Keratinocyte (primary cell): ENCODE results near the gene POU5F2. TPM values are rescaled to one million over a fixed set of nuclear protein-coding genes. Genes with fewer than 3 reads are reported as not detected.

ENCODE experiments used
- DNase-seq: peaks from one replicate; pipeline ENCODE4 v3.0.0-alpha.2; 2011; ENCODE audit warnings: low read depth, missing footprints, low spot score
- FAIRE-seq: peaks from 2 replicates; lab custom pipeline; 2011; peaks lifted over from hg19 to GRCh38; lab: Jason Lieb, UNC
- H2AFZ ChIP-seq: 2 replicates; pipeline ENCODE4 v1.6.0; 2012; ENCODE audit warnings: low read length, control low read depth, inconsistent platforms; ENCODE audit not compliant: control insufficient read depth
- H3K27ac ChIP-seq: 2 replicates; pipeline ENCODE4 v1.5.1; 2011; ENCODE audit warnings: low read length; ENCODE audit not compliant: control insufficient read depth, insufficient read depth
- H3K27me3 ChIP-seq: 3 replicates; pipeline ENCODE4 v1.6.0; 2011; ENCODE audit warnings: low read length; ENCODE audit not compliant: control insufficient read depth, insufficient read depth; ENCODE audit errors: extremely low read depth
- H3K36me3 ChIP-seq, 2 experiments: 2 replicates in 1 of 2; 3 replicates in 1 of 2; pipeline ENCODE4 v1.5.1; 2011; ENCODE audit warnings: low read length in 2 of 2, mild to moderate bottlenecking in 1 of 2; ENCODE audit not compliant: control insufficient read depth in 2 of 2, insufficient read depth in 2 of 2; ENCODE audit errors: extremely low read depth in 1 of 2
- H3K4me1 ChIP-seq: 3 replicates; pipeline ENCODE4 v1.5.1; 2011; ENCODE audit warnings: low read length; ENCODE audit not compliant: control insufficient read depth, insufficient read depth; ENCODE audit errors: extremely low read depth
- H3K4me2 ChIP-seq: 3 replicates; pipeline ENCODE4 v1.6.0; 2011; ENCODE audit warnings: low read depth, low read length; ENCODE audit not compliant: control insufficient read depth, insufficient read depth; ENCODE audit errors: extremely low read depth
- H3K4me3 ChIP-seq, 3 experiments: fragments of 200-600 bp in 1 of 3; sonication (generic) in 1 of 3; 2 replicates in 2 of 3; 3 replicates in 1 of 3; pipeline ENCODE4 v1.5.1; 2011 to 2016; ENCODE audit warnings: low read length in 3 of 3, mild to moderate bottlenecking in 3 of 3, control low read depth in 2 of 3, inconsistent platforms in 1 of 3, low read depth in 1 of 3, mixed read lengths in 1 of 3, mixed run types in 1 of 3, moderate library complexity in 1 of 3; ENCODE audit not compliant: control insufficient read depth in 2 of 3, insufficient read depth in 2 of 3; ENCODE audit errors: extremely low read depth in 1 of 3
- H3K79me2 ChIP-seq: 2 replicates; pipeline ENCODE4 v1.6.0; 2012; ENCODE audit warnings: low read length; ENCODE audit not compliant: control insufficient read depth, insufficient read depth
- H3K9ac ChIP-seq: 3 replicates; pipeline ENCODE4 v1.6.0; 2011; ENCODE audit warnings: low read length; ENCODE audit not compliant: control insufficient read depth, insufficient read depth; ENCODE audit errors: extremely low read depth
- H3K9me1 ChIP-seq: 3 replicates; pipeline ENCODE4 v1.6.0; 2011; ENCODE audit warnings: low read length; ENCODE audit not compliant: control insufficient read depth, insufficient read depth; ENCODE audit errors: extremely low read depth
- H3K9me3 ChIP-seq: 2 replicates; pipeline ENCODE4 v1.5.1; 2012; ENCODE audit warnings: low read depth, low read length; ENCODE audit not compliant: control insufficient read depth
- H4K20me1 ChIP-seq: 3 replicates; pipeline ENCODE4 v1.6.0; 2011; ENCODE audit warnings: low read length; ENCODE audit not compliant: control insufficient read depth, insufficient read depth; ENCODE audit errors: extremely low read depth
- EZH2 ChIP-seq: IDR thresholded peaks from one replicate; pipeline ENCODE4 v1.6.1; 2012; ENCODE audit warnings: inconsistent platforms, mild to moderate bottlenecking, low read length, moderate library complexity
- dilution Hi-C: fragments of 300-500 bp; cut with MboI; formaldehyde crosslinking; loops from one replicate; pipeline ENCODE4 v1.7.0; 2020; ENCODE audit warnings: low sequenced_read_pairs; ENCODE audit not compliant: extremely low pct_ligation_motif_present
- polyA plus RNA-seq, 5 experiments: library from polyadenylated mRNA; depleted of rRNA in 3 of 5; stranded (reverse) in 3 of 5; stranded (forward) in 1 of 5; unstranded in 1 of 5; fragments of >200 nt; gene quantifications; 1 replicate in 1 of 5; 2 replicates in 3 of 5; 3 replicates in 1 of 5; pipeline versions ENCODE4 v1.2.1 to v1.2.3, GENCODE V29; 2011 to 2012; ENCODE audit warnings: missing spikeins in 2 of 5, low read depth in 1 of 5, low replicate concordance in 1 of 5
- TF ChIP-seq, protein P1 (sequence below), 3 experiments: IDR thresholded peaks in 1 of 3; conservative IDR thresholded peaks in 1 of 3; optimal IDR thresholded peaks in 1 of 3; 2 replicates in 2 of 3; 3 replicates in 1 of 3; pipeline versions ENCODE3 to v1.5.1; 2011; ENCODE audit warnings: low read length in 3 of 3, mild to moderate bottlenecking in 3 of 3, moderate library complexity in 2 of 3, control low read depth in 1 of 3, inconsistent platforms in 1 of 3; ENCODE audit not compliant: insufficient read depth in 2 of 3; ENCODE audit errors: extremely low read depth in 1 of 3

Gene POU5F2
- polyA plus RNA-seq, 1 donor (not counting 4 experiments of a cell fraction or from before 2014, with no cell fraction given): 0.09 TPM

- Histone ChIP-seq H3K36me3 (no peaks in the 10 kb centered on the region), H3K4me3 (no peak overlapping the region), H3K27me3 (no peaks in the 10 kb centered on the region), H3K4me2 (no peak overlapping the region), H3K9me3 (no peaks in the 10 kb centered on the region), H3K9me1 (no peaks in the 10 kb centered on the region), H3K79me2 (no peaks in the 10 kb centered on the region), H3K4me1 (peaks cover 9% of the 10 kb centered on the region), H3K9ac (no peak overlapping the region), H4K20me1 (no peaks in the 10 kb centered on the region), H2AFZ (no peak overlapping the region), H3K27ac (no peak overlapping the region)
- TF ChIP-seq, protein P1, sequence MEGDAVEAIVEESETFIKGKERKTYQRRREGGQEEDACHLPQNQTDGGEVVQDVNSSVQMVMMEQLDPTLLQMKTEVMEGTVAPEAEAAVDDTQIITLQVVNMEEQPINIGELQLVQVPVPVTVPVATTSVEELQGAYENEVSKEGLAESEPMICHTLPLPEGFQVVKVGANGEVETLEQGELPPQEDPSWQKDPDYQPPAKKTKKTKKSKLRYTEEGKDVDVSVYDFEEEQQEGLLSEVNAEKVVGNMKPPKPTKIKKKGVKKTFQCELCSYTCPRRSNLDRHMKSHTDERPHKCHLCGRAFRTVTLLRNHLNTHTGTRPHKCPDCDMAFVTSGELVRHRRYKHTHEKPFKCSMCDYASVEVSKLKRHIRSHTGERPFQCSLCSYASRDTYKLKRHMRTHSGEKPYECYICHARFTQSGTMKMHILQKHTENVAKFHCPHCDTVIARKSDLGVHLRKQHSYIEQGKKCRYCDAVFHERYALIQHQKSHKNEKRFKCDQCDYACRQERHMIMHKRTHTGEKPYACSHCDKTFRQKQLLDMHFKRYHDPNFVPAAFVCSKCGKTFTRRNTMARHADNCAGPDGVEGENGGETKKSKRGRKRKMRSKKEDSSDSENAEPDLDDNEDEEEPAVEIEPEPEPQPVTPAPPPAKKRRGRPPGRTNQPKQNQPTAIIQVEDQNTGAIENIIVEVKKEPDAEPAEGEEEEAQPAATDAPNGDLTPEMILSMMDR (optimal IDR thresholded peaks at IDR 0.05 in 1 of 3, IDR thresholded peaks at IDR 0.05 in 1 of 3, conservative IDR thresholded peaks at IDR 0.05 in 1 of 3; ENCODE audit: extremely low read depth in 1 of 3, insufficient read depth in 2 of 3, low read length in 3 of 3): no peak
- FAIRE-seq (no peak), DNase-seq (no peak)
- dilution Hi-C loops: no loop called here
Observed at GRCh38 chr5:93789173-93790067, 48.0 kb upstream of the POU5F2 start.

- no peak for DNase-seq
- H3K36me3 ChIP-seq: no peaks in the 10 kb centered on the region
- H3K79me2 ChIP-seq: no peaks in the 10 kb centered on the region
- no peaks in the 10 kb centered on the region for H3K27me3 ChIP-seq
- no peak for FAIRE-seq
- dilution Hi-C loops: no loop called here
- H3K4me2 ChIP-seq: no peak overlapping the region
- no peaks in the 10 kb centered on the region for H3K9me1 ChIP-seq
- H3K27ac ChIP-seq: no peak overlapping the region
- no peak overlapping the region for H3K9ac ChIP-seq
- H3K4me1 ChIP-seq: peaks cover 5% of the 10 kb centered on the region
- TF ChIP-seq EZH2: no peak
- TF ChIP-seq, protein P1 (optimal IDR thresholded peaks at IDR 0.05 in 1 of 3, IDR thresholded peaks at IDR 0.05 in 1 of 3, conservative IDR thresholded peaks at IDR 0.05 in 1 of 3; ENCODE audit: extremely low read depth in 1 of 3, insufficient read depth in 2 of 3, low read length in 3 of 3): no peak
- H4K20me1 ChIP-seq: no peaks in the 10 kb centered on the region
- H3K9me3 ChIP-seq: no peaks in the 10 kb centered on the region
- H2AFZ ChIP-seq: no peak overlapping the region
- no peak overlapping the region for H3K4me3 ChIP-seq
Observed at GRCh38 chr5:93787598-93787997, 46.2 kb upstream of the POU5F2 start.
